ENCODE measurements around the gene ADAP1. TPM values are rescaled to one million over a fixed set of nuclear protein-coding genes. Genes with fewer than 3 reads are reported as not detected.

ADAP1 gene
- total and polyA plus RNA-seq, 2 of the 8 experiments (the other 6 are each of a cell fraction or from before 2014, with no cell fraction given) = 5.8 to 6.1 TPM

DNA sequence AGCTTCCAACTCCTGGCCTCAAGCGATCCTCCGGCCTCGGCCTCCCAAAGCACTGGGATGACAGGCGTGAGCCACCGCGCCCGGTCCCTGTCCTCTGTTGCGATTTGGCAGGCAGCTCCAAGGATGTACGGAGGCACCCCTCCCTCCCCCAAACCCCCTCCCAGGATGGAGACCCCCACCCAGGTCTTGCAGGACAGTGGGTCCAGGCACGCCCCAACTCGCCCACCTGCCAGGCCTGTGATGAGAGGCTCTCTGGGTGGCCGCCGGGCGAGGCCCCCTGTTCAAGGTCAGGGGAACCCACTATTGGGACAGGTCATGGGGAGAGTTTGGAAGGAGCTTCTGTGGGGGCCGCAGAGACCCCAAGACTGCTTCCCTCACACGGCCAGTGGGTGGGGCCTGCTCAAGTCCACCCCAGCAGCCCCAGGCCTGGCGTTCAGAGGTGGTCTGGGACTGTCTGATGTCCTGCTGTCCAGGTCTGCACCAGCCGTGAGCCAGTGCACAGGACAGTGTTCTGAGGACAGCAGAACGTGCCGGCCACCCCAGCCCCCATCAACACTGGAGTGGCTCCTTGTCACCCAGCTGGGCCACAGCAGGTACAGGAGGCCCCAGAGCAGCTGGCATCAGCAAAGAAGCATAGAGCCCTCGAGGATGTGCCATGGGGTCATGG, 2.5 kb downstream of the ADAP1 start:
- Histone ChIP-seq H3K4me3 (ENCODE audit: extremely low read depth in 1 of 4, insufficient read depth in 2 of 4, low read depth in 3 of 4, low read length in 4 of 4) (no peak overlapping the region), H3K4ac (replicated peaks; ENCODE audit: insufficient read length, low read depth, low read length) (no peak overlapping the region), H3K4me1 (replicated peaks in 1 of 4; ENCODE audit: control insufficient read depth in 3 of 4, insufficient read depth in 4 of 4, low read length in 3 of 4) (peaks cover 0 to 13% (median 7%) of the 10 kb centered on the region in 4 experiments; a peak in 5 of 7 replicates), H3K36me3 (ENCODE audit: control insufficient read depth in 2 of 4, insufficient read depth in 4 of 4, low read length in 3 of 4) (no peaks in the 10 kb centered on the region), H3K9me3 (ENCODE audit: insufficient read depth in 2 of 2, low read depth in 1 of 2, low read length in 1 of 2) (peaks cover 0 to 3% of the 10 kb centered on the region in 2 experiments; a peak in 1 of 4 replicates), H2AK5ac (ENCODE audit: low read depth, low read length) (no peak overlapping the region), H4K20me1 (replicated peaks in 1 of 2; ENCODE audit: control insufficient read depth in 1 of 2, insufficient read depth in 2 of 2, low read length in 2 of 2) (no peaks in the 10 kb centered on the region), H3K27me3 (replicated peaks in 1 of 4; ENCODE audit: control insufficient read depth in 3 of 4, extremely low read depth in 1 of 4, insufficient read depth in 3 of 4, low read length in 3 of 4) (peaks cover 2 to 26% (median 19%) of the 10 kb centered on the region in 4 experiments; a peak in 6 of 7 replicates), H3K79me2 (ENCODE audit: control insufficient read depth in 1 of 2, insufficient read depth in 2 of 2, low read length in 2 of 2) (no peaks in the 10 kb centered on the region), H2BK5ac (ENCODE audit: low read depth, low read length) (peak overlapping the region; percentile 44; the same call in 1 of the 2 replicates), H2BK15ac (ENCODE audit: low read length) (no peak overlapping the region), H3K18ac (ENCODE audit: extremely low read depth, low read length) (no peak overlapping the region), H3K4me2 (ENCODE audit: insufficient read depth in 1 of 2, low read depth in 2 of 2, low read length in 2 of 2) (no peak overlapping the region), H4K91ac (replicated peaks; ENCODE audit: insufficient read length, low read length) (no peak overlapping the region), H3K23me2 (ENCODE audit: low read depth, low read length) (peaks cover 4% of the 10 kb centered on the region; the same call in 1 of the 2 replicates), H4K5ac (ENCODE audit: insufficient read length, low read depth, low read length) (no peak overlapping the region), H4K8ac (ENCODE audit: extremely low read depth, insufficient read depth, low read length) (no peak overlapping the region), H2BK12ac (ENCODE audit: low read depth, low read length) (peak overlapping the region; percentile 17; the same call in 1 of the 2 replicates), H2BK20ac (ENCODE audit: low read length) (no peak overlapping the region), H3K14ac (ENCODE audit: insufficient read length) (no peak overlapping the region), H2BK120ac (replicated peaks; ENCODE audit: low read depth, low read length) (no peak overlapping the region), H2AFZ (ENCODE audit: low read length) (no peak overlapping the region), H3K9ac (replicated peaks in 1 of 4; ENCODE audit: extremely low read depth in 1 of 4, low read depth in 3 of 4, low read length in 3 of 4) (no peak overlapping the region), H3K27ac (ENCODE audit: low read depth, low read length) (no peak overlapping the region), H3K23ac (ENCODE audit: insufficient read length) (no peak overlapping the region), H3K79me1 (ENCODE audit: low read depth, low read length) (no peaks in the 10 kb centered on the region), H3K56ac (replicated peaks; ENCODE audit: insufficient read length, low read depth, low read length) (no peak overlapping the region)
- CTCF ChIA-PET (ENCODE audit: partially characterized antibody) = interaction anchor here (0.8 to 1.9 kb wide), 14 partner anchors 8 to 231 kb away, joined by 3 to 12 read pairs (median 4); no protein-coding TSS in a partner anchor
- DNase-seq (ENCODE audit: low read depth in 1 of 2, low spot score in 2 of 2) (no peak), FAIRE-seq (no peak)
- POLR2A ChIA-PET (ENCODE audit: partially characterized antibody) = interaction anchor here (1.1 to 1.4 kb wide), 3 partner anchors 23 to 55 kb away, joined by 3 read pairs; partner anchors contain the start of gene COX19
- TF ChIP-seq SUZ12 (IDR thresholded peaks at IDR 0.05; ENCODE audit: low read length) = no peak
- no peak for TF ChIP-seq EGR1 (IDR thresholded peaks at IDR 0.05; ENCODE audit: borderline replicate concordance, low read depth, low read length)
- TF ChIP-seq GTF2F1 (IDR thresholded peaks at IDR 0.05; ENCODE audit: borderline replicate concordance, low read depth, low read length) = no peak
- TF ChIP-seq YY1 (IDR thresholded peaks at IDR 0.05; ENCODE audit: low read depth, low read length) = no peak
- WGBS, 2 experiments (ENCODE audit: extremely low coverage in 1 of 2, insufficient coverage in 1 of 2, insufficient read length in 1 of 2, insufficient replicate concordance in 2 of 2, low coverage in 1 of 2, low lambda C conversion rate in 2 of 2, missing lambda C conversion rate in 1 of 2) = 94% methylated on average over 12 of the region's 21 CpGs; no CpG with 5 or more reads in 1 of the 2 experiments
